ENCODE measurements around the gene ZNF14.
A peak's percentile ranks its signal among the peaks of the same experiment; 100 is the strongest.
"Not testable (repeated sequence)": the region's sequence is repeated elsewhere in the genome, so short reads cannot be mapped to it uniquely, and the experiment has no call there.

Gene ZNF14

GRCh38 chr19:19679176-19680073, 53.5 kb downstream of the ZNF14 start:
- no peak overlapping the region for H3K4me3 ChIP-seq
- DNase-seq (ENCODE audit: low read depth, low spot score) = no peak
- H3K27ac ChIP-seq = no peak overlapping the region
- TF ChIP-seq FOXP2 (optimal IDR thresholded peaks at IDR 0.05; ENCODE audit: control extremely low read depth, extremely low read length, insufficient read depth) = no peak
- TF ChIP-seq POLR2AphosphoS5 (IDR thresholded peaks at IDR 0.05; ENCODE audit: borderline replicate concordance, low read depth, low read length) = no peak
- no peak for TF ChIP-seq EZH2 (IDR thresholded peaks at IDR 0.05)
- peaks cover 51% of the 10 kb centered on the region for H3K36me3 ChIP-seq (ENCODE audit: insufficient read depth, low read length)
- H3K9ac ChIP-seq (ENCODE audit: insufficient read length) = no peak overlapping the region
- peaks cover 11% of the 10 kb centered on the region for H3K9me3 ChIP-seq (ENCODE audit: low read depth, low read length)

- DNase-seq (ENCODE audit: low read depth, low spot score) = no peak
- Histone ChIP-seq H3K9me3 (ENCODE audit: low read depth, low read length) (peaks cover 11% of the 10 kb centered on the region), H3K27ac (no peak overlapping the region), H3K4me3 (no peak overlapping the region), H3K36me3 (ENCODE audit: insufficient read depth, low read length) (peaks cover 65% of the 10 kb centered on the region), H3K9ac (ENCODE audit: insufficient read length) (no peak overlapping the region)
- TF ChIP-seq FOXP2 (optimal IDR thresholded peaks at IDR 0.05; ENCODE audit: control extremely low read depth, extremely low read length, insufficient read depth) = no peak
- no peak for TF ChIP-seq POLR2AphosphoS5 (IDR thresholded peaks at IDR 0.05; ENCODE audit: borderline replicate concordance, low read depth, low read length)
- TF ChIP-seq EZH2 (IDR thresholded peaks at IDR 0.05) = no peak
Measured at GRCh38 chr19:19677579-19677978, 55.3 kb downstream of the ZNF14 start.

- peaks cover 8% of the 10 kb centered on the region for H3K9me3 ChIP-seq (ENCODE audit: low read depth, low read length)
- no peak overlapping the region for H3K4me3 ChIP-seq
- peaks cover 62% of the 10 kb centered on the region for H3K36me3 ChIP-seq (ENCODE audit: insufficient read depth, low read length)
- no peak for DNase-seq (ENCODE audit: low read depth, low spot score)
- no peak overlapping the region for H3K27ac ChIP-seq
- no peak overlapping the region for H3K9ac ChIP-seq (ENCODE audit: insufficient read length)
- no peak for TF ChIP-seq EZH2 (IDR thresholded peaks at IDR 0.05)
- TF ChIP-seq POLR2AphosphoS5 (IDR thresholded peaks at IDR 0.05; ENCODE audit: borderline replicate concordance, low read depth, low read length) = no peak
- TF ChIP-seq FOXP2 (optimal IDR thresholded peaks at IDR 0.05; ENCODE audit: control extremely low read depth, extremely low read length, insufficient read depth) = no peak
Measured at GRCh38 chr19:19674315-19674714, 58.6 kb downstream of the ZNF14 start.

GRCh38 chr19:19672816-19673215, 60.1 kb downstream of the ZNF14 start:
- H3K36me3 ChIP-seq (ENCODE audit: insufficient read depth, low read length) = peaks cover 47% of the 10 kb centered on the region
- no peak overlapping the region for H3K27ac ChIP-seq
- TF ChIP-seq EZH2 (IDR thresholded peaks at IDR 0.05) = no peak

DNA sequence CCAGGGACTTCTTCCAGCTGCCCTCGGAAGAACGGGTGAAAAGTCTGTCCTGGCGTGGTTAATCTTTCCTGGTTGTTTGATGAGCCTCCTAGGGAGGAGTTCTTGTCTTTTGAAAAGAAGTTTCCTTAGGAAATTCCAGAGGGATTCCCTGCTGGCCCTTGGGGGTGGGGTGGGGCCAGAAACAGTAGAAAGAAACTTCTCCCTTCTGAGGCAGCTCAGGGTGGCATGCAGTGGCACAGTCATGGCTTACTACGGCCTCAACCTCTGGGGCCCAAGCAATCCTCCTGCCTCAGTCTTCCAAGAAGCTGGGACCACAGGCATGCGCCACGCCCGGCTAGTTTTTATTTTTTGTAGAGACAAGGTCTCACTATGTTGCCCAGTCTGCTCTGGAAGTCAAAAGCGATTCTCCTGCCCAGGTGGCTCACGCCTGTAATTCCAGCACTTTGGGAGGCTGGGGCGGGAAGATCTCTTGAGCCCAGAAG, 62.8 kb downstream of the ZNF14 start:
- Histone ChIP-seq H3K27ac (no peak overlapping the region), H3K9me3 (ENCODE audit: low read depth, low read length) (no peaks in the 10 kb centered on the region), H3K36me3 (ENCODE audit: insufficient read depth, low read length) (peaks cover 21% of the 10 kb centered on the region; the same call in 1 of the 2 replicates), H3K4me3 (peak overlapping the region; percentile 82), H3K9ac (ENCODE audit: insufficient read length) (peak overlapping the region; percentile 45)
- TF ChIP-seq POLR2AphosphoS5 (IDR thresholded peaks at IDR 0.05; ENCODE audit: borderline replicate concordance, low read depth, low read length) = no peak
- no peak for TF ChIP-seq EZH2 (IDR thresholded peaks at IDR 0.05)
- no peak for TF ChIP-seq FOXP2 (optimal IDR thresholded peaks at IDR 0.05; ENCODE audit: control extremely low read depth, extremely low read length, insufficient read depth)
- no peak for DNase-seq (ENCODE audit: low read depth, low spot score)

More at GRCh38 chr19:19672816-19673215, 60.1 kb downstream of the ZNF14 start:
- Histone ChIP-seq H3K9ac (ENCODE audit: insufficient read length) (no peak overlapping the region), H3K9me3 (ENCODE audit: low read depth, low read length) (peaks cover 7% of the 10 kb centered on the region; the same call in 1 of the 2 replicates), H3K4me3 (no peak overlapping the region)
- DNase-seq (ENCODE audit: low read depth, low spot score) = no peak

DNA sequence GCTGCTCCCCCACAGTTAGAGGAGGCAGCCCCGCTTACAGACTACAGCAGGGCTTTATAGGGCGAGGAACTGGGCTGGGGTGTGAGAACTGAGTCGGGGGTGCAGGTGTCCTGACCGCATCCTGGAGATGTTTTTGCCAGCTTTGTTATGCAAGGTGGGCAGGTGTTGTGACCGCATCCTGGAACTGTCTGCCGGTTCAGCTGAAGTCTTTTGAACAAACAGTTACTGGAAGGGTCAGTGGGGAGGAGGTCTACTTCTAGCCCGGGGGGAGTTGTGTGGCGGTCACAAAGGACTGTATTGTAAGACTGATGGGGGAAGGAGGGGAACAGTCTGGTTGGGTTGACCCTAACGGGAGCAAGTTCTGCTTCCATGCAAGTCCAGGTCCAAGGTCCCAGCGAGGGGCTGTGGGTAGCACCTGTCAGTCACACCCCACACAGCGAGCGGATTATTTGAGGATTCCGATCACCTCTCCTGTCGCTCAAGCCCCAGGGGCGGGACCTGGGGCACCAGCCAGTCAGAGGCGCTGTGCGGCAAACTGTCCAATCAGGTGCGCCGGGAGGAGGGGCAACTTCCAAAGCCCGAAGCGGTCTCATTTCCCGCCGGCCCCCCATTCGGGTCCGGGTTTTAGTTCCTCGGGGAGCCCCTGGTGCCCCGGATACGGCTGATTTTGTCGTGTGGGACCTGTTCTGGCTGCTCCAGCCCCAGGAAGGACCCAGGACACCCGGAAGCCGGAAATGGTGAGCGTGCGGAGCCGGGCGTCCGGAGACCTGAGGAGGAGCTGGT, 64.5 kb downstream of the ZNF14 start, which contains the start of gene ZNF101:
ZNF101 (plus strand) TSS at position 610 of the 783 bp plus-strand sequence; CDS start at position 735, 125 bp downstream.
- peaks cover 13% of the 10 kb centered on the region; the same call in 1 of the 2 replicates for H3K36me3 ChIP-seq (ENCODE audit: insufficient read depth, low read length)
- no peaks in the 10 kb centered on the region for H3K9me3 ChIP-seq (ENCODE audit: low read depth, low read length)
- peak within 1 kb of the TSS; percentile 82 for H3K4me3 ChIP-seq

GRCh38 chr19:19665420-19665948, 67.4 kb downstream of the ZNF14 start:
- not testable (repeated sequence) for H3K9ac ChIP-seq (ENCODE audit: insufficient read length); DNase-seq (ENCODE audit: low read depth, low spot score); H3K9me3 ChIP-seq (ENCODE audit: low read depth, low read length); H3K4me3 ChIP-seq; H3K27ac ChIP-seq; H3K36me3 ChIP-seq (ENCODE audit: insufficient read depth, low read length)

More for the DNA sequence above, 64.5 kb downstream of the ZNF14 start, which contains the start of gene ZNF101:
- TF ChIP-seq POLR2AphosphoS5 (IDR thresholded peaks at IDR 0.05; ENCODE audit: borderline replicate concordance, low read depth, low read length) (peak; percentile 86), FOXP2 (optimal IDR thresholded peaks at IDR 0.05; ENCODE audit: control extremely low read depth, extremely low read length, insufficient read depth) (peak; percentile 20), EZH2 (IDR thresholded peaks at IDR 0.05) (no peak)
- Histone ChIP-seq H3K27ac (0 out of 2 replicates have a peak within 1 kb of the TSS, but pooled peaks have one; percentile 34), H3K9ac (ENCODE audit: insufficient read length) (peak within 1 kb of the TSS; percentile 92)
- peak; percentile 53 for DNase-seq (ENCODE audit: low read depth, low spot score)
